T-helper 2 cell (primary cell): Measurements from ENCODE around the gene XKR7.
"Not testable (repeated sequence)": the region's sequence is repeated elsewhere in the genome, so short reads cannot be mapped to it uniquely, and the experiment has no call there.

Experiments
- DNase-seq, 5 experiments: peaks; one replicate each; pipeline versions ENCODE4 v3.0.0 to v3.0.0-alpha.2; 2012 to 2022
- total RNA-seq, 2 donors: gene quantifications; one replicate each; lab custom pipeline; 2026; lab: John Stamatoyannopoulos, UW

The XKR7 gene
- 0 to 0.20 reads per million in 2 donors for total RNA-seq

- DNase-seq, result peak in 1 of 5 experiments; percentile 8
Measured at GRCh38 chr20:31967830-31968249, at the start of gene XKR7. XKR7 (plus strand) TSS chr20:31968151; CDS start chr20:31968176, 25 bp downstream.

GRCh38 chr20:31918466-31919105 is 49.4 kb upstream of the XKR7 start:
- no peak for DNase-seq

GRCh38 chr20:31919410-31920155 is 48.4 kb upstream of the XKR7 start:
- DNase-seq, result no peak

- no peak for DNase-seq
Measured at GRCh38 chr20:31920275-31920855, 47.6 kb upstream of the XKR7 start.

- not testable (repeated sequence) for DNase-seq
Measured at GRCh38 chr20:31921480-31921879, 46.5 kb upstream of the XKR7 start.

GRCh38 chr20:31922181-31922580 is 45.8 kb upstream of the XKR7 start:
- no peak for DNase-seq

GRCh38 chr20:31922588-31922987 is 45.4 kb upstream of the XKR7 start:
- DNase-seq, result no peak

- no peak for DNase-seq
Measured at GRCh38 chr20:31923388-31924331, 44.3 kb upstream of the XKR7 start.

- no peak for DNase-seq
Measured at GRCh38 chr20:31924561-31924960, 43.4 kb upstream of the XKR7 start.

GRCh38 chr20:31925631-31926030 is 42.3 kb upstream of the XKR7 start:
- no peak for DNase-seq

GRCh38 chr20:31926493-31926892 is 41.5 kb upstream of the XKR7 start:
- no peak for DNase-seq

- no peak for DNase-seq
Measured at GRCh38 chr20:31927627-31928159, 40.3 kb upstream of the XKR7 start.

- DNase-seq, result not testable (repeated sequence)
Measured at GRCh38 chr20:31929631-31930030, 38.3 kb upstream of the XKR7 start.

- no peak for DNase-seq
Measured at GRCh38 chr20:31930779-31931178, 37.2 kb upstream of the XKR7 start.

GRCh38 chr20:31933698-31934097 is 34.3 kb upstream of the XKR7 start:
- DNase-seq, result no peak

GRCh38 chr20:31934491-31934890 is 33.5 kb upstream of the XKR7 start:
- DNase-seq, result no peak

- no peak for DNase-seq
Measured at GRCh38 chr20:31934968-31935764, 32.8 kb upstream of the XKR7 start.

GRCh38 chr20:31936420-31936819 is 31.5 kb upstream of the XKR7 start:
- no peak for DNase-seq

GRCh38 chr20:31937820-31938219 is 30.1 kb upstream of the XKR7 start:
- DNase-seq, result no peak

- no peak for DNase-seq
Measured at GRCh38 chr20:31939661-31940060, 28.3 kb upstream of the XKR7 start.

GRCh38 chr20:31943052-31943471 is 24.9 kb upstream of the XKR7 start:
- DNase-seq, result no peak

GRCh38 chr20:31945319-31945718 is 22.6 kb upstream of the XKR7 start:
- no peak for DNase-seq
